GM23338 (cell line): ENCODE results near the gene KIAA1328. TPM values are rescaled to one million over a fixed set of nuclear protein-coding genes. Genes with fewer than 3 reads are reported as not detected.

ENCODE experiments used
- ATAC-seq: fragments of 200-7000 bp; cut with Tn5 transposase; 3 replicates; pipeline ENCODE4 v1.9.1; 2020
- DNase-seq: peaks from one replicate; pipeline ENCODE4 v3.0.0-alpha.2; 2015; ENCODE audit warnings: low spot score
- H2AFZ ChIP-seq: fragments of 200-600 bp; sonication (generic); 2 replicates; pipeline ENCODE4 v1.8.0; 2016; ENCODE audit warnings: antibody characterized with exemption, mild to moderate bottlenecking, moderate library complexity
- H3F3A ChIP-seq: fragments of 200-600 bp; sonication (generic); replicated peaks from 2 replicates; pipeline ENCODE4 v1.8.0; 2017; ENCODE audit warnings: antibody characterized with exemption, mixed run types, low read depth
- H3K27ac ChIP-seq: fragments of 200-600 bp; sonication (generic); 2 replicates; pipeline ENCODE4 v1.6.1; 2016; ENCODE audit warnings: low read depth
- H3K27me3 ChIP-seq: fragments of 200-600 bp; sonication (generic); 2 replicates; pipeline ENCODE4 v1.8.0; 2016; ENCODE audit warnings: mild to moderate bottlenecking, mixed run types, moderate library complexity; ENCODE audit not compliant: insufficient read depth
- H3K36me3 ChIP-seq: fragments of 200-600 bp; sonication (generic); 2 replicates; pipeline ENCODE4 v1.8.0; 2016; ENCODE audit warnings: mild to moderate bottlenecking; ENCODE audit not compliant: insufficient read depth
- H3K4me1 ChIP-seq: fragments of 200-600 bp; sonication (generic); 2 replicates; pipeline ENCODE4 v1.8.0; 2016; ENCODE audit warnings: mild to moderate bottlenecking, moderate library complexity; ENCODE audit not compliant: insufficient read depth
- H3K4me2 ChIP-seq: fragments of 200-600 bp; sonication (generic); 2 replicates; pipeline ENCODE4 v1.7.1; 2017; ENCODE audit warnings: mixed run types
- H3K4me3 ChIP-seq: fragments of 200-600 bp; sonication (generic); 2 replicates; pipeline ENCODE4 v1.6.1; 2016; ENCODE audit warnings: mixed run types
- H3K79me2 ChIP-seq: fragments of 200-600 bp; sonication (generic); replicated peaks from 2 replicates; pipeline ENCODE4 v1.8.0; 2017; ENCODE audit warnings: mild to moderate bottlenecking; ENCODE audit not compliant: insufficient read depth
- H3K9me2 ChIP-seq: fragments of 200-600 bp; sonication (generic); 2 replicates; pipeline ENCODE4 v1.8.0; 2017; ENCODE audit not compliant: insufficient read depth
- H4K20me1 ChIP-seq: fragments of 200-600 bp; sonication (generic); replicated peaks from 2 replicates; pipeline ENCODE4 v1.8.0; 2017; ENCODE audit warnings: mild to moderate bottlenecking; ENCODE audit not compliant: insufficient read depth
- H3K27ac Mint-ChIP-seq: 2 replicates; pipeline ENCODE4 v1.8.0; 2020; ENCODE audit warnings: inconsistent platforms, mild to moderate bottlenecking, moderate library complexity, mixed read lengths
- H3K27me3 Mint-ChIP-seq: 3 replicates; pipeline ENCODE4 v1.8.0; 2022; ENCODE audit warnings: low read depth, mild to moderate bottlenecking, moderate library complexity, mixed read lengths, inconsistent platforms; ENCODE audit not compliant: insufficient read depth, poor library complexity
- H3K36me3 Mint-ChIP-seq: 3 replicates; pipeline ENCODE4 v1.8.0; 2021; ENCODE audit warnings: low read depth, mild to moderate bottlenecking, inconsistent platforms, moderate library complexity, mixed read lengths
- H3K4me1 Mint-ChIP-seq: 3 replicates; pipeline ENCODE4 v1.8.0; 2020; ENCODE audit warnings: mild to moderate bottlenecking, inconsistent platforms, mixed read lengths
- H3K4me3 Mint-ChIP-seq: 3 replicates; pipeline ENCODE4 v1.8.0; 2021; ENCODE audit warnings: moderate library complexity, mild to moderate bottlenecking, inconsistent platforms, mixed read lengths
- H3K9me3 Mint-ChIP-seq: 3 replicates; pipeline ENCODE4 v1.8.0; 2020; ENCODE audit warnings: moderate library complexity, mild to moderate bottlenecking, inconsistent platforms, mixed read lengths
- CREB1 ChIP-seq: fragments of 250-450 bp; sonication (Bioruptor Pico); IDR thresholded peaks from 2 replicates; pipeline ENCODE4 v1.5.0; 2020; ENCODE audit warnings: low read depth, mild to moderate bottlenecking, moderate library complexity
- EZH2 ChIP-seq: fragments of 200-600 bp; sonication (generic); IDR thresholded peaks from one replicate; pipeline ENCODE4 v1.8.0; 2017; ENCODE audit warnings: antibody characterized with exemption, mild to moderate bottlenecking, low read depth; ENCODE audit not compliant: unreplicated experiment
- NANOG ChIP-seq: IDR thresholded peaks from 2 replicates; pipeline ENCODE4 v1.6.1; 2016; ENCODE audit warnings: antibody characterized with exemption, borderline replicate concordance
- POLR2AphosphoS5 ChIP-seq: IDR thresholded peaks from 2 replicates; pipeline ENCODE4 v1.6.1; 2016; ENCODE audit warnings: antibody characterized with exemption, low read depth
- STAT1 ChIP-seq: IDR thresholded peaks from one replicate; pipeline ENCODE4 v1.6.1; 2016; ENCODE audit warnings: antibody characterized with exemption; ENCODE audit not compliant: unreplicated experiment
- ZNF114 ChIP-seq: fragments of 250-450 bp; sonication (Bioruptor Pico); IDR thresholded peaks from 2 replicates; pipeline ENCODE4 v1.5.0; 2020; ENCODE audit warnings: mild to moderate bottlenecking, moderate library complexity
- ZNF331 ChIP-seq: fragments of 250-450 bp; sonication (Bioruptor Pico); IDR thresholded peaks from 2 replicates; pipeline ENCODE4 v1.5.0; 2020; ENCODE audit warnings: low read depth, mild to moderate bottlenecking, moderate library complexity
- polyA plus RNA-seq: library from polyadenylated mRNA; unstranded; fragments of >200 nt; fragmentation: Nextera tagmentation; extraction: Ambion mirVana; gene quantifications from 2 replicates; pipeline ENCODE4 v1.2.1, GENCODE V29; 2016
- total RNA-seq: library from RNA; depleted of rRNA; stranded (reverse); fragments of >200 nt; shearing (Covaris generic); gene quantifications from 2 replicates; pipeline ENCODE4 v1.2.3, GENCODE V29; 2014
- TF ChIP-seq, protein P1 (sequence below): IDR thresholded peaks from one replicate; pipeline ENCODE4 v1.6.1; 2018; ENCODE audit warnings: antibody characterized with exemption; ENCODE audit not compliant: unreplicated experiment
- TF ChIP-seq, protein P2 (sequence below): fragments of 250-450 bp; sonication (Bioruptor Pico); IDR thresholded peaks from 2 replicates; pipeline ENCODE4 v1.5.0; 2020; ENCODE audit warnings: mild to moderate bottlenecking, moderate library complexity

The KIAA1328 gene
- total and polyA plus RNA-seq, 2 experiments from 2014 or later: 5.2 to 8.4 TPM

- Histone ChIP-seq H4K20me1 (peaks cover 4% of the 10 kb centered on the region; the same call in 1 of the 2 replicates), H3K79me2 (peaks cover 18% of the 10 kb centered on the region), H3K9me2 (no peaks in the 10 kb centered on the region), H2AFZ (no peak overlapping the region), H3K27ac (no peak overlapping the region), H3F3A (no peaks in the 10 kb centered on the region; the same call in 1 of the 2 replicates), H3K4me2 (no peak overlapping the region), H3K27me3 (no peaks in the 10 kb centered on the region), H3K36me3 (no peaks in the 10 kb centered on the region), H3K4me1 (no peaks in the 10 kb centered on the region), H3K4me3 (no peak overlapping the region)
- Mint-ChIP-seq H3K4me3 (no peak overlapping the region), H3K27ac (no peak overlapping the region), H3K36me3 (peaks cover 6% of the 10 kb centered on the region), H3K27me3 (no peaks in the 10 kb centered on the region), H3K9me3 (no peaks in the 10 kb centered on the region), H3K4me1 (peaks cover 18% of the 10 kb centered on the region)
- ATAC-seq (no peak), DNase-seq (no peak)
- TF ChIP-seq CREB1 (CRISPR knock-in tag) (no peak), ZNF331 (CRISPR knock-in tag) (no peak), ZNF114 (no peak), EZH2 (no peak), NANOG (no peak), POLR2AphosphoS5 (no peak), STAT1 (no peak)
- TF ChIP-seq, protein P1, sequence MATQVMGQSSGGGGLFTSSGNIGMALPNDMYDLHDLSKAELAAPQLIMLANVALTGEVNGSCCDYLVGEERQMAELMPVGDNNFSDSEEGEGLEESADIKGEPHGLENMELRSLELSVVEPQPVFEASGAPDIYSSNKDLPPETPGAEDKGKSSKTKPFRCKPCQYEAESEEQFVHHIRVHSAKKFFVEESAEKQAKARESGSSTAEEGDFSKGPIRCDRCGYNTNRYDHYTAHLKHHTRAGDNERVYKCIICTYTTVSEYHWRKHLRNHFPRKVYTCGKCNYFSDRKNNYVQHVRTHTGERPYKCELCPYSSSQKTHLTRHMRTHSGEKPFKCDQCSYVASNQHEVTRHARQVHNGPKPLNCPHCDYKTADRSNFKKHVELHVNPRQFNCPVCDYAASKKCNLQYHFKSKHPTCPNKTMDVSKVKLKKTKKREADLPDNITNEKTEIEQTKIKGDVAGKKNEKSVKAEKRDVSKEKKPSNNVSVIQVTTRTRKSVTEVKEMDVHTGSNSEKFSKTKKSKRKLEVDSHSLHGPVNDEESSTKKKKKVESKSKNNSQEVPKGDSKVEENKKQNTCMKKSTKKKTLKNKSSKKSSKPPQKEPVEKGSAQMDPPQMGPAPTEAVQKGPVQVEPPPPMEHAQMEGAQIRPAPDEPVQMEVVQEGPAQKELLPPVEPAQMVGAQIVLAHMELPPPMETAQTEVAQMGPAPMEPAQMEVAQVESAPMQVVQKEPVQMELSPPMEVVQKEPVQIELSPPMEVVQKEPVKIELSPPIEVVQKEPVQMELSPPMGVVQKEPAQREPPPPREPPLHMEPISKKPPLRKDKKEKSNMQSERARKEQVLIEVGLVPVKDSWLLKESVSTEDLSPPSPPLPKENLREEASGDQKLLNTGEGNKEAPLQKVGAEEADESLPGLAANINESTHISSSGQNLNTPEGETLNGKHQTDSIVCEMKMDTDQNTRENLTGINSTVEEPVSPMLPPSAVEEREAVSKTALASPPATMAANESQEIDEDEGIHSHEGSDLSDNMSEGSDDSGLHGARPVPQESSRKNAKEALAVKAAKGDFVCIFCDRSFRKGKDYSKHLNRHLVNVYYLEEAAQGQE: no peak
- TF ChIP-seq, protein P2, sequence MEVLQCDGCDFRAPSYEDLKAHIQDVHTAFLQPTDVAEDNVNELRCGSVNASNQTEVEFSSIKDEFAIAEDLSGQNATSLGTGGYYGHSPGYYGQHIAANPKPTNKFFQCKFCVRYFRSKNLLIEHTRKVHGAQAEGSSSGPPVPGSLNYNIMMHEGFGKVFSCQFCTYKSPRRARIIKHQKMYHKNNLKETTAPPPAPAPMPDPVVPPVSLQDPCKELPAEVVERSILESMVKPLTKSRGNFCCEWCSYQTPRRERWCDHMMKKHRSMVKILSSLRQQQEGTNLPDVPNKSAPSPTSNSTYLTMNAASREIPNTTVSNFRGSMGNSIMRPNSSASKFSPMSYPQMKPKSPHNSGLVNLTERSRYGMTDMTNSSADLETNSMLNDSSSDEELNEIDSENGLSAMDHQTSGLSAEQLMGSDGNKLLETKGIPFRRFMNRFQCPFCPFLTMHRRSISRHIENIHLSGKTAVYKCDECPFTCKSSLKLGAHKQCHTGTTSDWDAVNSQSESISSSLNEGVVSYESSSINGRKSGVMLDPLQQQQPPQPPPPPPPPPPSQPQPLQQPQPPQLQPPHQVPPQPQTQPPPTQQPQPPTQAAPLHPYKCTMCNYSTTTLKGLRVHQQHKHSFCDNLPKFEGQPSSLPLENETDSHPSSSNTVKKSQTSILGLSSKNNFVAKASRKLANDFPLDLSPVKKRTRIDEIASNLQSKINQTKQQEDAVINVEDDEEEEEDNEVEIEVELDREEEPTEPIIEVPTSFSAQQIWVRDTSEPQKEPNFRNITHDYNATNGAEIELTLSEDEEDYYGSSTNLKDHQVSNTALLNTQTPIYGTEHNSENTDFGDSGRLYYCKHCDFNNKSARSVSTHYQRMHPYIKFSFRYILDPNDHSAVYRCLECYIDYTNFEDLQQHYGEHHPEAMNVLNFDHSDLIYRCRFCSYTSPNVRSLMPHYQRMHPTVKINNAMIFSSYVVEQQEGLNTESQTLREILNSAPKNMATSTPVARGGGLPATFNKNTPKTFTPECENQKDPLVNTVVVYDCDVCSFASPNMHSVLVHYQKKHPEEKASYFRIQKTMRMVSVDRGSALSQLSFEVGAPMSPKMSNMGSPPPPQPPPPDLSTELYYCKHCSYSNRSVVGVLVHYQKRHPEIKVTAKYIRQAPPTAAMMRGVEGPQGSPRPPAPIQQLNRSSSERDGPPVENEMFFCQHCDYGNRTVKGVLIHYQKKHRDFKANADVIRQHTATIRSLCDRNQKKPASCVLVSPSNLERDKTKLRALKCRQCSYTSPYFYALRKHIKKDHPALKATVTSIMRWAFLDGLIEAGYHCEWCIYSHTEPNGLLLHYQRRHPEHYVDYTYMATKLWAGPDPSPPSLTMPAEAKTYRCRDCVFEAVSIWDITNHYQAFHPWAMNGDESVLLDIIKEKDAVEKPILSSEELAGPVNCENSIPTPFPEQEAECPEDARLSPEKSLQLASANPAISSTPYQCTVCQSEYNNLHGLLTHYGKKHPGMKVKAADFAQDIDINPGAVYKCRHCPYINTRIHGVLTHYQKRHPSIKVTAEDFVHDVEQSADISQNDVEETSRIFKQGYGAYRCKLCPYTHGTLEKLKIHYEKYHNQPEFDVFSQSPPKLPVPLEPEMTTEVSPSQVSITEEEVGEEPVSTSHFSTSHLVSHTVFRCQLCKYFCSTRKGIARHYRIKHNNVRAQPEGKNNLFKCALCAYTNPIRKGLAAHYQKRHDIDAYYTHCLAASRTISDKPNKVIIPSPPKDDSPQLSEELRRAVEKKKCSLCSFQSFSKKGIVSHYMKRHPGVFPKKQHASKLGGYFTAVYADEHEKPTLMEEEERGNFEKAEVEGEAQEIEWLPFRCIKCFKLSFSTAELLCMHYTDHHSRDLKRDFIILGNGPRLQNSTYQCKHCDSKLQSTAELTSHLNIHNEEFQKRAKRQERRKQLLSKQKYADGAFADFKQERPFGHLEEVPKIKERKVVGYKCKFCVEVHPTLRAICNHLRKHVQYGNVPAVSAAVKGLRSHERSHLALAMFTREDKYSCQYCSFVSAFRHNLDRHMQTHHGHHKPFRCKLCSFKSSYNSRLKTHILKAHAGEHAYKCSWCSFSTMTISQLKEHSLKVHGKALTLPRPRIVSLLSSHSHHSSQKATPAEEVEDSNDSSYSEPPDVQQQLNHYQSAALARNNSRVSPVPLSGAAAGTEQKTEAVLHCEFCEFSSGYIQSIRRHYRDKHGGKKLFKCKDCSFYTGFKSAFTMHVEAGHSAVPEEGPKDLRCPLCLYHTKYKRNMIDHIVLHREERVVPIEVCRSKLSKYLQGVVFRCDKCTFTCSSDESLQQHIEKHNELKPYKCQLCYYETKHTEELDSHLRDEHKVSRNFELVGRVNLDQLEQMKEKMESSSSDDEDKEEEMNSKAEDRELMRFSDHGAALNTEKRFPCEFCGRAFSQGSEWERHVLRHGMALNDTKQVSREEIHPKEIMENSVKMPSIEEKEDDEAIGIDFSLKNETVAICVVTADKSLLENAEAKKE: no peak
Measured at GRCh38 chr18:36831139-36831538, 2.2 kb downstream of the KIAA1328 start.
